GM08714 (cell line): Measurements from ENCODE around the gene ARVCF.

ENCODE experiments used
- H3K4me3 ChIP-seq: fragments of 200-500 bp; sonication (Bioruptor generic); 2 replicates; pipeline ENCODE4 v1.5.1; 2014; ENCODE audit warnings: mild to moderate bottlenecking, low read length, inconsistent platforms
- ZNF274 ChIP-seq: IDR thresholded peaks from 2 replicates; pipeline ENCODE4 v1.6.1; 2012; ENCODE audit warnings: mild to moderate bottlenecking, low read depth, low read length

Gene ARVCF

GRCh38 chr22:20039683-20040325, 23.2 kb upstream of the ARVCF start:
- TF ChIP-seq ZNF274 = no peak
- no peak overlapping the region for H3K4me3 ChIP-seq

- H3K4me3 ChIP-seq = no peak overlapping the region
- TF ChIP-seq ZNF274 = no peak
Measured at GRCh38 chr22:20038574-20038973, 22.0 kb upstream of the ARVCF start.

GRCh38 chr22:20037419-20037818, 20.8 kb upstream of the ARVCF start:
- TF ChIP-seq ZNF274 = no peak
- no peak overlapping the region for H3K4me3 ChIP-seq

- TF ChIP-seq ZNF274 = no peak
- H3K4me3 ChIP-seq = no peak overlapping the region
Measured at GRCh38 chr22:20036535-20037392, 20.1 kb upstream of the ARVCF start.

GRCh38 chr22:20036084-20036482, 19.5 kb upstream of the ARVCF start:
- H3K4me3 ChIP-seq = no peak overlapping the region

GRCh38 chr22:20035375-20036083, 18.9 kb upstream of the ARVCF start:
- TF ChIP-seq ZNF274 = no peak
- no peak overlapping the region for H3K4me3 ChIP-seq

More at GRCh38 chr22:20036084-20036482, 19.5 kb upstream of the ARVCF start:
- TF ChIP-seq ZNF274 = no peak

- TF ChIP-seq ZNF274 = no peak
- H3K4me3 ChIP-seq = no peak overlapping the region
Measured at GRCh38 chr22:20034143-20034542, 17.5 kb upstream of the ARVCF start.

GRCh38 chr22:20033045-20033706, 16.6 kb upstream of the ARVCF start:
- no peak for TF ChIP-seq ZNF274
- H3K4me3 ChIP-seq = no peak overlapping the region

- H3K4me3 ChIP-seq = no peak overlapping the region
- no peak for TF ChIP-seq ZNF274
Measured at GRCh38 chr22:20032407-20032991, 15.9 kb upstream of the ARVCF start.

- no peak for TF ChIP-seq ZNF274
- no peak overlapping the region for H3K4me3 ChIP-seq
Measured at GRCh38 chr22:20031732-20032406, 15.2 kb upstream of the ARVCF start.

- TF ChIP-seq ZNF274 = no peak
- H3K4me3 ChIP-seq = no peak overlapping the region
Measured at GRCh38 chr22:20029550-20030225, 13.1 kb upstream of the ARVCF start.

GRCh38 chr22:20028855-20029549, 12.4 kb upstream of the ARVCF start:
- TF ChIP-seq ZNF274 = no peak
- H3K4me3 ChIP-seq = no peak overlapping the region
